Activated CD4-positive, CD25-positive, alpha-beta regulatory T cell (primary cell): ENCODE data around the gene SLC7A6.

Source experiments
- DNase-seq, 4 experiments: peaks; one replicate each; lab custom pipeline; 2025; lab: John Stamatoyannopoulos, UW

The SLC7A6 gene

DNA sequence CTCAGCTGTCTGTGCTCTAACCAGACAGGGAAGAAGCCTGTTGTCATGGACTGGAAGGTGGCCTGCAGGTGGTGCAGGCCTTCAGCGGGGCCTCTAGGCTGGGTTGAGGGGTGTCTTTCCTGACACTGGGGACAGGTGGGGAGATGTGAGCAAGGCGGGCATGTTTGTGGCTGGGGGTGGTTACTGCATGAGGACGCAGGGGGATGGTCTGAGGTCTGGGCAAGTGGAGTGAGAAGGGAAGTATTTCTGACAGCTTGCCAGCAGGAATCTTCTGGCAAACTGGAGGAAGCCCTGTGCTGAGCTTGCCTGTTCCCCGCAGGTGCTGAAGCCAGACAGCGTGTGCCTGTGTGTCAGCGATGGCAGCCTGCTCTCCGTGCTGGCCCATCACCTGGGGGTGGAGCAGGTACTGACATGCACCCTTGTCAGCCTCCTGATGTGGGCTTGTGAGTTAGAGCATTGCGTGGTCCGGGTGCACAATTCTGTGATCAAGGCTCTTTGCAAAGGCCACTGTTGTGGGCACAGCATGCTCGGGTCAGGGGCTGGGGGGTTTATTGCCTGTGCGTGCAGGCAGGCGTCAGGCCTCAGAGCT is 82.7 kb downstream of the SLC7A6 start:
- no peak for DNase-seq

DNA sequence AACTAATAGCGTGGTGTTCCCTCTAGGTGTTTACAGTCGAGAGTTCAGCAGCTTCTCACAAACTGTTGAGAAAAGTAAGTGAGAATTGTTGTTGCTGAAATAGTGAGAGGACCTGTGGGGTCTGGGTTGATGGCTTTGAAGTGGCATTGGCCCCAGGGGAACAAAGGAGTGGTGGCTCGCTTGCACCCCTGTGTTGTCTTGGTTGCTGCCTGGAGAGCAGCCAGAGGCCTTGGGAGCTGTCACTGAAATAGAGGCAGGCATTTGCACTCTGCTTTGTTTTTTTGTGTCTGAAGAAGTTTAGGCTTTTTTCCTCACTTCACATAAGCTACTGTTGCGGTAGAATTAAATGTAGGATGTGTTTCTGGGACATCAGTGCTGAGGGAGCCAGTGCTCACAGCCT is 83.3 kb downstream of the SLC7A6 start:
- no peak for DNase-seq

DNA sequence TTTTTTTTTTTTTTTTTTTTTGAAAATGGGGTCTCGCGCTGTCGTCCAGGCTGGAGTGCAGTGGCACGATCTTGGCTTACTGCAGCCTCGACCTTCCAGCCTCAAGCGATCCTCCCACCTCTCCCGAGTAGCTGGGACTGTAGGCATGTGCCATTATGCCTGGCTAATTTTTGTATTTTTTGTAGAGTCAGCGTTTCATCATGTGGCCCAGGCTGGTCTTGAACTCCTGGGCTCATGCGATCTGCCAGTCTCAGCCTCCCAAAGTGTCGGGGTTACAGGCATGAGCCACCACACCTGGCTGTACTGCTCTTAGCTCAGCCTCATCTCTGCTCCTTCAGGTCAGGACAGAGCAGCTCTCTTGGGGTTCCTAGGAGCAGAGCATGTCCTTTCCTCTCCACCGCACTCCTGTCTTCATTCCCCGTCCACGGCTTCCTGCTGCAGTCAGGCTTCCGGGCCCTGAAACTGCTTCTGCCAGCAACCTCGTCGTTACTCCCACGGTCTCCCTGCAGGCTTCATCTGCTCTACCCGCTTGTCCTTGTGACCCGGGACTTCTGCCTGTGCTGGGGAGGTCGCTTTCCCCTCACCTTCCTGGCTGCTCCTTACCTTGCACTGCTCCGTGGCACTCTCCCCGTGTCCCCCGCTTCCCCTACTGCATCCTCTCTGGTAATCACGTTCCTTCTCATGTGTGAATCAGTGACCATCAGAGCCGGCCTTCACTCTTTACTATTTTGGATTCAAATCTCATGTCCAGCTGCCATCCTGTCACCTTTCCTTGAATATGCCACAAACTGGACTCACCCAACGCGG is 84.5 kb downstream of the SLC7A6 start:
- DNase-seq, result no peak

DNA sequence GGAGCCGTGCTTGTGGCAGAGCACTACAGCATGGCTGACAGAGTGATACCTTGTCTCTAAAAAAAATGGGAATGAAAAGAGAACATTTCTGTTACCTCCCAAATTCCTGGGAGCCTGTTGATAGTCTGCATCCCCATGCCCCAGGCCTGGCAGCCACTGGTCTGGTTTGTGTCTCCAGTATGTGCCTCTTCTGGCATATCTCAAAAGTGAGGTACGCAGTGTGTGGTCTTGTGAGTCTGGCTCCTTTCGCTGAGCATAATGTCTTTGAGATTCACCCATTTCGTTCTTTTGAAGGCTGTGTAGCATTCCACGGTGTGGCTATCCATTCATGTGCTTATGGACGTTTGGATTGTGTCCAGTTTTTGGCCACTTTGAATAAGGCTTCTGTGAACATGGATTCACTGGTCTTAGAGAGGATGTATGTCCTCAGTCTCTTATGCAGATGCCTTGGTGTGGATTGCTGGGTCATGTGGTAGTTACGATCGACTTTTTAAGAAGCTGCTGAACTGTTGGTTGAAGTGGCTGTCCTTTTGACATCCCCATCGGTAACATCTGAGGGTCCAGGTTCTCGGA is 85.6 kb downstream of the SLC7A6 start:
- DNase-seq, result no peak

DNA sequence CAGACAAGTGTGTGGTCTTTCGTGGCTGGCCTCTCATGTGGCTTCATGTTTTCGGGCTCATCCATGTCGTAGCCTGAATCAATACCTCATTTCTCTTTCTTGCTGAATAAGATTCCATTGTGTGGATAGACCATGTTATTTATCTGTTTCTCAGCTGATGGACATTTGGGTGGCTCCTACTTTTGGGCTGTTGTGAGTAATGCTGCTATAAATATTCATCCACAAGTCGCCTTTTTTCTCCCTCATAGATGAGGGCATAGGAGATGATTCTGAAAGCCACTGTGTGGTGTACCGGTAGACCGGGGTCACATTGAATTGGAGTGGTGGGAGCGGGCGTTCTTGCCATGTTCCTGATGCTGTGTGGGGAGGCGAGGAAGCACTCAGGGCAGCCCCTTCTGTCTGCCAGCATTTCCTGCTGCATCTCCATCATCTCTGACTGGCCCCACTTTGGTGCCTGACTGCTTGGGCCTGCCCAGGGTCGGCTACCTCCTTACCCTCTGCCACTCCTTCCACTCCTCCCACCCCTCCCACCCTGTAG is 86.6 kb downstream of the SLC7A6 start:
- no peak for DNase-seq
